ENCODE data around the gene BRCC3.

BRCC3 gene

DNA sequence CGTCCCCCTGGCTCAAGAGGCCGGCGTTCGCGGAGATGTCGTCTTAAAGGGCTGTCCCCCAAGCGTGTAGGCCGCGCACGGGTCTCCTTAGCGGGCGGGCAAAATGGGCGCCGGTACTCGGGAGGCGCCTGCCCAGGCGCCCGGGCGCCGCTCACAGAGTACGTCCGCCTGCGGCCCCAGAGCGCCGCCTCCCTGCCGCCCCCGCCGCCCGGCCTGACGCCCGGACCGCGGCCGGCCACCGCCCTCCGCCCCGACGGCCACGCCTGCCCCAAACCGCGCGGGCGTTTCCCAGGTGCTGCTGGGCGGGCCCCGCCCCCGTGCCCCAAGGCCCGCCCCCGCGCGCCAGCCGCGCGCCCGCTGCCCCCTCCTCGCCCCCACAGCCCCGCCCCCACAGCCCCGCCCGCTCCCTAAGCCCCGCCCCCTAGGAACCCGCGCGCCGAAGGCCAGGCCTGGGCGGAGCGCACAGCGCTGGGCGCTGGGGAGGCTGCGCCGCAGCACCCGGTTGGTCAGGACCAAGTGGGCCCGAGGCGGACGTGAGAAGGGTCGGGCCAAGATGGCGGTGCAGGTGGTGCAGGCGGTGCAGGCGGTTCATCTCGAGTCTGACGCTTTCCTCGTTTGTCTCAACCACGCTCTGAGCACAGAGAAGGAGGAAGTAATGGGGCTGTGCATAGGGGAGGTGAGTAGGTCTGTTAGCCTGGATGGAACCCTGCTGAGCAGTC is at the start of gene BRCC3, which contains the start of the genes CMC4 and MTCP1:
Gene BRCC3, plus strand, starts transcription at position 534 of the 719 bp plus-strand sequence. Its CDS starts 20 bp downstream, at position 554.
Gene CMC4, minus strand, starts transcription at position 162 of the 719 bp plus-strand sequence. CDS start 7,113 bp downstream, outside the sequence.
Gene MTCP1, minus strand, starts transcription at position 162 of the 719 bp plus-strand sequence. CDS start 5,126 bp downstream, outside the sequence.
- peak in 1 of 2 donors; percentile 60 for DNase-seq (ENCODE audit: extremely low read depth in 1 of 2, low read depth in 1 of 2)

DNA sequence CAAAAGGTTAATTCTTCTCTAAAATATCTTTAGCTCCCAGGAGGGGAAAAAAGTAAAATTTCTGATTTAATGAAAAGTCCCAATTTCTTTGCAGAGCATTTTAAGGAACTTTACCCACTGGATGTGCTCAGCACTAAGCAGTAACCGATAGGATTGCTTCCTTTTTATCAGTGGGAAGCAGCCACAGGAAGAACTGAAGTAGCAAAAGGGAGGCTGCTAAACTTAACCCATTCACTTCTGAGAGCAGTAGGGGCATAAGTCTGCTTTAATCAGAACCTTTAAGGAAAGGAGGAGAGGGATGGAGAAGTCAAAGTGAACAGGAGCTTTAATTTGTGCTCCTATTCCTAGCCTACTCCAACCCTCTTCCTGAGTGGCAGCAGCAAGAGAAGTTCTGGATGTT is 48.7 kb upstream of the BRCC3 start, which contains the start of gene F8:
Gene F8, minus strand, starts transcription at position 139 of the 400 bp plus-strand sequence. CDS start 171 bp downstream, outside the sequence.
- DNase-seq (ENCODE audit: extremely low read depth in 1 of 2, low read depth in 1 of 2): no peak

GRCh38 chrX:155023907-155024833 is 47.1 kb upstream of the BRCC3 start:
- DNase-seq (ENCODE audit: extremely low read depth in 1 of 2, low read depth in 1 of 2): no peak

DNA sequence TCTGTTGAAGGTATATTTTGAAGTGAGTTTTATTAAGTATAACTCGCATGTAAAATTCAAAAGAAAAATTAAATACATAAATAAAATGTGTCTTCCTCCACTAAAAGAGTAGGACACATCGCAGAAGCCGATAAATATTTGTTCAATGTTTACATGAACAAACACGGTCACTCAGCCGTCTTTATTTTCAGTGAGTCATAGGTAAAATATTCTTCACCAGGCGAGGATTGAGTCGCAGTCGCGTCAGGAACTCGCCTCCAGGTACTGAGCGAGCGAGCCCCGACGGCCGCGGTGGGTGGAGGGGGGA is 44.9 kb upstream of the BRCC3 start:
- no peak for DNase-seq (ENCODE audit: extremely low read depth in 1 of 2, low read depth in 1 of 2)

- DNase-seq (ENCODE audit: extremely low read depth in 1 of 2, low read depth in 1 of 2): peak; percentile 85 to 89
Observed at GRCh38 chrX:155026727-155027508, 44.4 kb upstream of the BRCC3 start, which contains the start of gene FUNDC2. Gene FUNDC2 (plus strand): TSS chrX:155026844. CDS start chrX:155026939, 95 bp downstream.

DNA sequence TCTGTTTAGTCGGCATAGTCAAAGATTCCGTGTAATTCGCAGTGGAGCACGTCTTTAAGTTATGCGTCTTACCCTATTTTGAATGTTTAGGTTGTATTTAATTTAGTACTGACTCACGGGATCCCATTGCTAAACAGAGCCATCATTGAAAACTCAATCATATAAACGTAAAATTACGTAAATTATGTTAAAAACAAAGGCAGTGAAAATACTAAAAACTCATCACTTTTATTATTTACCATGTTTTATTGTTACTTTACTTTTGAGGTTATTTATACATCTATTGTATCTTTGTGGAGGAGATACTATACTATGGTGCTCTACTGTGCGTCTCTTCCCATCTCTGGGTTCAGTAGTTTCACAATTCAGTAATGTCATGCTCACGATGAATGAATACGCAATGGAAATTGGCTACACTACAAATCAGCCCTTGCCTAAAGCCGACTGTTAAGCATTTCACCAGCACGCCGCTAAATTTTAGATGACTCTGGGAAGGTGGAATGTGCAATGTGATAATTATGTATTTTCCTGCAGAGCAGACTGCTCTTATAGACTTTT is 43.7 kb upstream of the BRCC3 start:
- no peak for DNase-seq (ENCODE audit: extremely low read depth in 1 of 2, low read depth in 1 of 2)

DNA sequence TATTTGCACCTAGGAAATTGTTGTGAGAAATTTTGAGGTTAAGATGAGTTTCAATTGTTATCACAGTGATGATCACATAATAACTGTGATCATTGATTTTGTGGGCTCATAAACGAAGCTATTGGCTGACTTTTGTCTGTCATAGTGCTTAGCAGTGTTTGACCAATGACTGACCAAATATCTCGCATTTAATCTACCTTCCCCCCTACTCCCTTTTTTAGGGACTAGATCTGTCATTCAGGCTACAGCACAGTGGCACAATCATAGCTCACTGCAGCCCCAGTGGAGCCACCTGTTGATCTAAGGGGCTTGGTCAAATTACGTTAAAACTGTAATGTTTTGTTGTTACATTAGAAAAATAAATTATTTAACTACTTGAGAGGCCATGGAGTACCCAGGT is 43.2 kb upstream of the BRCC3 start:
- DNase-seq (ENCODE audit: extremely low read depth in 1 of 2, low read depth in 1 of 2): no peak

DNA sequence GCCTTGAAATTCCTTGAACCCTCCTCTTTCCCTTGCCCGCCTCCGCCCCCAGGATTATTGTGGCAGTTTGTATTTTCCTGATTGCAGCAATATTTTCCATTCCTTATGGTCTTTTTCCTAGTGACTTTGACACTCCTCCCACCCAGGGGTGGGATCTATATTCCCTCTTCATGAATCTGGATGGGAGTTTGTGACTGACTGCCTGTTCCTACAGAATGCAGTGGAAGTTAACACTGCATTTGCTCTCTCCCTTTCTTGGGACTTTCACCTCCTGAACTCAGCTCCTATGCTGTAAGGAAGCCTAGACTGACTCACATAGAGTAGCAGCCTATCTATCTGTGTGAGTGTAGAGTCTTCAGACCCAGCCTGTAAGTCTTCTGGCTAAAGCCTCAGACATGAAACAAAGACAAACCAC is 42.4 kb upstream of the BRCC3 start:
- no peak for DNase-seq (ENCODE audit: extremely low read depth in 1 of 2, low read depth in 1 of 2)

DNA sequence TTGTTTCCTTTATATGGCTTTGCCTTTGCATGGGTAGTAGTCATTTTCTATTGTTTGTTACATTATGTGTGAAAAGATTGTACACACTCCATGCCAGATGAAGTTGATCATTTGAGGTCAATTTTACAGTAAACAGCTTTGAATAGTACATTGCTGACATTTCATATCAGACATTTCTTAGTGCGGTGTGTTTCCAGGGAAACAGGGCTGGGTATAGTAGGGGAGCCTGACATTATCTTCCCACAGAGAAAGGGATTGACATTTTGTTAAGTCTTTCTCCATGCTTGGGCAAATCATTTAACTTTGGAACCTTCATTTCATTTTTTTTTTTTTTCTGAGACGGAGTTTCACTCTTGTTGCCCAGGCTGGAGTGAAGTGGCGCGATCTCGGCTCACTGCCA is 39.7 kb upstream of the BRCC3 start:
- no peak for DNase-seq (ENCODE audit: extremely low read depth in 1 of 2, low read depth in 1 of 2)

GRCh38 chrX:155035688-155036087 is 35.6 kb upstream of the BRCC3 start:
- no peak for DNase-seq (ENCODE audit: extremely low read depth in 1 of 2, low read depth in 1 of 2)

- DNase-seq (ENCODE audit: extremely low read depth in 1 of 2, low read depth in 1 of 2): no peak
Observed at GRCh38 chrX:155046129-155046810, 25.0 kb upstream of the BRCC3 start.

- no peak for DNase-seq (ENCODE audit: extremely low read depth in 1 of 2, low read depth in 1 of 2)
Observed at GRCh38 chrX:155046811-155047528, 24.3 kb upstream of the BRCC3 start.

GRCh38 chrX:155048977-155049619 is 22.2 kb upstream of the BRCC3 start:
- no peak for DNase-seq (ENCODE audit: extremely low read depth in 1 of 2, low read depth in 1 of 2)

DNA sequence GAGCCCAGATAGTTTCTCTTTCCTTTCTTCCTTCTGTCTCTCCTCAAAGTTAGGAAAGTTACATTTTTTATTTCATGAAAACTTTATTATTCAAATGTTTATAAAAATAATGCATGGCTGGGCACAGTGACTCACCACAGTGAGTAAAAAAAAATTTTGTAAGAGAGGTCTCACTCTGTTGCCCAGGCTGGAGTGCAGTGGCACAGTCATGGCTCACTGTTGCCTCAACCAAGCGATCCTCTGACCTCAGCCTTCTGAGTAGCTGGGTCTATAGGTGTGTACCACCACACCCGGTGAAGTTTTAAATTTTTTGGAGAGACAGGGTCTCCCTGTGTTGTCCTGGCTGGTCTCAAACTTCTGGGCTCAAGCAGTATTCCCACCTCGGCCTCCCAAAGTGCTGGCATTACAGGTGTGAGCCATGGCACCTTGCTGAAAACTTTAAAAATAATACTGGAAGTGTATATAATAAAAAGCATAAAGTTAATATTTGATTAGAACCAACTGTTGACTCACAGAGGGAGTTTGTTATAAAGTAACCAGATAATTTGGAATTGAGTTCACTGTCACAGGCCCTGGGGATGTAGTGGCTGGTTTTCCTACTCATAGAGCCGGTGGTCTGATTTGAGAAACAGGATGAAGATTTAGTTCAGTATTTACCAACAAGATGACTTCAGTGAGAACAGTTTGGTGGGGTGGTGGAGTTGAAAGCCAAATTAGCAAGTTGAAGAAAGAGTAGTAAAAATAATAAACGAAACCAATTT is 18.4 kb upstream of the BRCC3 start:
- no peak for DNase-seq (ENCODE audit: extremely low read depth in 1 of 2, low read depth in 1 of 2)

- no peak for DNase-seq (ENCODE audit: extremely low read depth in 1 of 2, low read depth in 1 of 2)
Observed at GRCh38 chrX:155053656-155054055, 17.7 kb upstream of the BRCC3 start.

DNA sequence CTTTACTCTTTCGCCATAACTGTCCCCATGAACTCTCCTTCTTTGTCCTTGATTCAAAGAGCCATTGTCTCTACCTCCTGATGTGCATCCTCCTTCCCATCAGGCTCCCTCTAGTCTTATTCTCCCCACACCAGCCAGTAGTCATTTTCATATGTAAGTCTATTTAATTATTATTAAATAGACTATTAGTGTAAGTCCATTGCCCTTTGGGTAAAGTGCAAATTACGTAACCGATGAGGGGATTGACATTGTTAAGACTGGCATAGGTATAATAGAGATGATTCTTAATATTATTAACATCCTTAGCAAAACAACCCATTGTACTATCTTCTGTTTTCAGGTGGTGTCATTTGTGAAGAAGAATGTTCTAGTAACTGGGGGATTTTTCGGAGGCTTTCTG is 17.1 kb upstream of the BRCC3 start:
- DNase-seq (ENCODE audit: extremely low read depth in 1 of 2, low read depth in 1 of 2): no peak

- no peak for DNase-seq (ENCODE audit: extremely low read depth in 1 of 2, low read depth in 1 of 2)
Observed at GRCh38 chrX:155055494-155055893, 15.8 kb upstream of the BRCC3 start.

GRCh38 chrX:155056471-155056870 is 14.8 kb upstream of the BRCC3 start:
- no peak for DNase-seq (ENCODE audit: extremely low read depth in 1 of 2, low read depth in 1 of 2)

Measured in activated CD8-positive, alpha-beta memory T cell treated with anti-CD3 and anti-CD28 coated beads for 1 hour (primary cell).